Mesothelial cell of epicardium (in vitro differentiated cells): ENCODE results near the gene DRICH1. TPM values are rescaled to one million over a fixed set of nuclear protein-coding genes. Genes with fewer than 3 reads are reported as not detected.
A peak's percentile ranks its signal among the peaks of the same experiment; 100 is the strongest.
"Not testable (repeated sequence)": the region's sequence is repeated elsewhere in the genome, so short reads cannot be mapped to it uniquely, and the experiment has no call there.

Source experiments
- DNase-seq, 2 experiments: peaks; one replicate each; pipeline ENCODE4 v3.0.0; 2021; ENCODE audit warnings: low spot score in 2 of 2; ENCODE audit not compliant: unreplicated experiment in 2 of 2
- H3K27ac Mint-ChIP-seq: 2 replicates; pipeline ENCODE4 v1.8.0; 2021; ENCODE audit warnings: mixed read lengths
- H3K27me3 Mint-ChIP-seq: 2 replicates; pipeline ENCODE4 v1.8.0; 2021; ENCODE audit warnings: low read depth, mixed read lengths
- H3K36me3 Mint-ChIP-seq: 2 replicates; pipeline ENCODE4 v1.8.0; 2021; ENCODE audit warnings: mixed read lengths
- H3K4me1 Mint-ChIP-seq: 2 replicates; pipeline ENCODE4 v1.8.0; 2021; ENCODE audit warnings: mixed read lengths
- H3K4me3 Mint-ChIP-seq: 2 replicates; pipeline ENCODE4 v1.8.0; 2021; ENCODE audit warnings: mild to moderate bottlenecking, moderate library complexity, mixed read lengths
- H3K9me3 Mint-ChIP-seq: 2 replicates; pipeline ENCODE4 v1.8.0; 2021; ENCODE audit warnings: mixed read lengths
- CTCF ChIP-seq: fragments of 200-600 bp; sonication (generic); IDR thresholded peaks from one replicate; pipeline ENCODE4 v1.5.0; 2021; ENCODE audit warnings: antibody characterized with exemption; ENCODE audit not compliant: unreplicated experiment
- total RNA-seq: library from RNA; stranded (reverse); gene quantifications from 3 replicates; pipeline ENCODE4 v1.2.1, GENCODE V29; 2021

The DRICH1 gene
- total RNA-seq, 1 donor from 2014 or later, result 0.65 TPM

- Mint-ChIP-seq H3K27ac (peak overlapping the region; percentile 94), H3K4me1 (peaks cover 31% of the 10 kb centered on the region), H3K27me3 (no peaks in the 10 kb centered on the region), H3K36me3 (peaks cover 2% of the 10 kb centered on the region), H3K4me3 (peak overlapping the region; percentile 82), H3K9me3 (no peaks in the 10 kb centered on the region)
- no peak for TF ChIP-seq CTCF
- peak in 1 of 2 experiments; percentile 55 for DNase-seq
Measured at GRCh38 chr22:23565915-23566704, 66.0 kb downstream of the DRICH1 start.

DNA sequence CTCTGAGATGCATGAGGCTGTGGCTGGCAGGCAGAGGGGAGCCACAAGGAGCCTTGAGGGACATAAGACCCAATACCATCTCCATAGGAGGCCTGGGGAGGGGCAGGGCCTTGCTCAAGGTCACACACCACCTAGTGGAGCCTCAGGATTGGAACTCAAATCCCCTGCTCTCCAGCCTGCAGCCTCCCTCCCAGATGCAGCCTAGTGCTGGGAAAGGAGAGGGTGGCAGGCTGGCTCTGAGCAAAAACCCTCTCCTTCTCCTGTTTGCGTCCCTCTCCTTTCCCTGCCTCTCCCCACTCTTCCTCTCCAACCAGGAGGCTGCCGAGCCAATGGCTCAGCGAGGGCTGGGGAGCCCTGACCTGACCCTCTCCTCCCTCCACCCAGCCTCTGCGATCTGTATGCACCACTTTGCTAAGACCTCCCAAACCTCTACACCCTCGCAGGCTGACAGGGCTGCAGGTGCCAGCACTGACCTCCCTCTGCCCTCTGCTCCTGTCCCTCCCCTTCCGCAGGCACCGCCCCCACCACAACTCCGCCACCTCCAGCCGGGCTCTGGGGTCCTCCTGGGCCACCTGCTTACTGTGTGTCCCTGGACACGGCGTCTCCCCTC, 66.7 kb downstream of the DRICH1 start:
- peaks cover 31% of the 10 kb centered on the region for H3K4me1 Mint-ChIP-seq
- no peaks in the 10 kb centered on the region for H3K9me3 Mint-ChIP-seq
- no peak for TF ChIP-seq CTCF
- peaks cover 2% of the 10 kb centered on the region for H3K36me3 Mint-ChIP-seq
- no peak for DNase-seq
- H3K27ac Mint-ChIP-seq, result peak overlapping the region; percentile 94
- H3K27me3 Mint-ChIP-seq, result no peaks in the 10 kb centered on the region
- peak overlapping the region; percentile 82 for H3K4me3 Mint-ChIP-seq

- no peak for DNase-seq
- peaks cover 31% of the 10 kb centered on the region for H3K4me1 Mint-ChIP-seq
- H3K4me3 Mint-ChIP-seq, result peak overlapping the region; percentile 82
- H3K36me3 Mint-ChIP-seq, result peaks cover 2% of the 10 kb centered on the region
- no peak for TF ChIP-seq CTCF
- H3K9me3 Mint-ChIP-seq, result no peaks in the 10 kb centered on the region
- no peaks in the 10 kb centered on the region for H3K27me3 Mint-ChIP-seq
- H3K27ac Mint-ChIP-seq, result peak overlapping the region; percentile 47
Measured at GRCh38 chr22:23564276-23564675, 67.8 kb downstream of the DRICH1 start.

GRCh38 chr22:23563111-23563510, 69.0 kb downstream of the DRICH1 start:
- no peaks in the 10 kb centered on the region for H3K9me3 Mint-ChIP-seq
- H3K4me1 Mint-ChIP-seq, result peaks cover 30% of the 10 kb centered on the region
- no peak for DNase-seq
- no peak for TF ChIP-seq CTCF
- no peak overlapping the region for H3K27ac Mint-ChIP-seq
- H3K27me3 Mint-ChIP-seq, result no peaks in the 10 kb centered on the region
- no peak overlapping the region for H3K4me3 Mint-ChIP-seq
- H3K36me3 Mint-ChIP-seq, result peaks cover 2% of the 10 kb centered on the region

GRCh38 chr22:23562186-23562585, 69.9 kb downstream of the DRICH1 start:
- no peak for TF ChIP-seq CTCF
- Mint-ChIP-seq H3K27ac (no peak overlapping the region), H3K9me3 (no peaks in the 10 kb centered on the region), H3K4me1 (peaks cover 25% of the 10 kb centered on the region), H3K4me3 (no peak overlapping the region), H3K27me3 (no peaks in the 10 kb centered on the region), H3K36me3 (peaks cover 2% of the 10 kb centered on the region)
- no peak for DNase-seq

GRCh38 chr22:23561025-23561510, 71.1 kb downstream of the DRICH1 start:
- not testable (repeated sequence) for DNase-seq, H3K4me3 Mint-ChIP-seq

GRCh38 chr22:23560215-23560614, 71.9 kb downstream of the DRICH1 start:
- H3K9me3 Mint-ChIP-seq, DNase-seq, H3K27me3 Mint-ChIP-seq, H3K27ac Mint-ChIP-seq, H3K4me3 Mint-ChIP-seq, H3K36me3 Mint-ChIP-seq: not testable (repeated sequence)
- peaks cover 13% of the 10 kb centered on the region for H3K4me1 Mint-ChIP-seq

More at GRCh38 chr22:23561025-23561510, 71.1 kb downstream of the DRICH1 start:
- peaks cover 20% of the 10 kb centered on the region for H3K4me1 Mint-ChIP-seq
- not testable (repeated sequence) for H3K36me3 Mint-ChIP-seq, H3K9me3 Mint-ChIP-seq, H3K27me3 Mint-ChIP-seq, H3K27ac Mint-ChIP-seq
